CD4-positive, alpha-beta memory T cell (primary cell): ENCODE measurements around the gene DMAC1. TPM values are rescaled to one million over a fixed set of nuclear protein-coding genes. Genes with fewer than 3 reads are reported as not detected.

Experiments
- CTCF ChIA-PET: fragments of 350-600 bp; sonication (Branson Sonifier 250); formaldehyde crosslinking; loops from one replicate; lab custom pipeline; 2021; ENCODE audit warnings: inconsistent platforms; ENCODE audit not compliant: partially characterized antibody; lab: Charles Lee
- POLR2A ChIA-PET: fragments of 350-600 bp; sonication (Branson Sonifier 250); formaldehyde crosslinking; loops from one replicate; lab custom pipeline; 2021; ENCODE audit not compliant: partially characterized antibody; lab: Charles Lee
- DNase-seq, 5 donors: peaks; one replicate each; pipeline versions ENCODE4 v3.0.0 to v3.0.0-alpha.2; 2020 to 2022; ENCODE audit warnings: mixed read lengths in 1 of 5
- H3K27ac ChIP-seq: one replicate; pipeline ENCODE4 v1.7.0; 2013; ENCODE audit warnings: low read depth, low read length
- H3K27me3 ChIP-seq: 2 replicates; pipeline ENCODE4 v1.7.0; 2013; ENCODE audit warnings: mild to moderate bottlenecking, low read length, moderate library complexity; ENCODE audit not compliant: insufficient read depth
- H3K36me3 ChIP-seq: 2 replicates; pipeline ENCODE4 v1.7.0; 2013; ENCODE audit warnings: mild to moderate bottlenecking, low read length, moderate library complexity; ENCODE audit not compliant: insufficient read depth
- H3K4me1 ChIP-seq: 2 replicates; pipeline ENCODE4 v1.7.0; 2013; ENCODE audit warnings: mild to moderate bottlenecking, low read length, moderate library complexity; ENCODE audit not compliant: insufficient read depth
- H3K4me3 ChIP-seq, 2 donors: one replicate each; pipeline ENCODE4 v1.7.0; 2013; ENCODE audit warnings: low read length in 2 of 2, mild to moderate bottlenecking in 1 of 2
- H3K9me3 ChIP-seq, 2 donors: one replicate each; pipeline ENCODE4 v1.7.0; 2013; ENCODE audit warnings: low read length in 2 of 2, control low read depth in 1 of 2; ENCODE audit not compliant: control insufficient read depth in 1 of 2
- H3K27ac Mint-ChIP-seq, 7 donors: one replicate each; pipeline ENCODE4 v1.8.0; 2020 to 2021; ENCODE audit warnings: mixed read lengths in 7 of 7, mild to moderate bottlenecking in 6 of 7, inconsistent platforms in 3 of 7, moderate library complexity in 3 of 7
- H3K27me3 Mint-ChIP-seq, 2 donors: one replicate each; pipeline ENCODE4 v1.8.0; 2020 to 2021; ENCODE audit warnings: mixed read lengths in 2 of 2
- H3K36me3 Mint-ChIP-seq, 2 donors: one replicate each; pipeline ENCODE4 v1.8.0; 2020 to 2021; ENCODE audit warnings: mixed read lengths in 2 of 2, inconsistent platforms in 1 of 2, mild to moderate bottlenecking in 1 of 2
- H3K4me1 Mint-ChIP-seq, 4 donors: one replicate each; pipeline ENCODE4 v1.8.0; 2020 to 2021; ENCODE audit warnings: mixed read lengths in 4 of 4, mild to moderate bottlenecking in 1 of 4
- H3K4me3 Mint-ChIP-seq, 8 donors: one replicate each; pipeline ENCODE4 v1.8.0; 2020 to 2021; ENCODE audit warnings: mixed read lengths in 8 of 8, mild to moderate bottlenecking in 7 of 8, moderate library complexity in 6 of 8, inconsistent platforms in 3 of 8
- H3K9me3 Mint-ChIP-seq, 8 donors: one replicate each; pipeline ENCODE4 v1.8.0; 2020 to 2021; ENCODE audit warnings: mixed read lengths in 8 of 8, mild to moderate bottlenecking in 5 of 8, inconsistent platforms in 3 of 8, moderate library complexity in 1 of 8
- intact Hi-C: fragments of 100-400 bp; cut with micrococcal nuclease; formaldehyde crosslinking; loops from one replicate; pipeline ENCODE4 v1.15.1; 2023
- polyA plus RNA-seq, 2 donors: library from polyadenylated mRNA; unstranded; fragments of 300-500 nt; fragmentation: Illumina TruSeq; gene quantifications; one replicate each; pipeline ENCODE4 v1.2.3, GENCODE V29; 2021
- total RNA-seq, 2 experiments: library from RNA; stranded (reverse); gene quantifications; one replicate each; pipeline ENCODE4 v1.2.3, GENCODE V29; 2021

Gene DMAC1
- total and polyA plus RNA-seq, 4 experiments from 2014 or later = 29.2 to 61.0 (median 34.4) TPM

GRCh38 chr9:7770111-7770510 is 29.5 kb downstream of the DMAC1 start:
- Mint-ChIP-seq H3K9me3 (peaks cover 0 to 11% (median 2%) of the 10 kb centered on the region in 8 donors), H3K27ac (no peak overlapping the region)
- CTCF ChIA-PET = no interaction called here

GRCh38 chr9:7762600-7762999 is 37.0 kb downstream of the DMAC1 start:
- POLR2A ChIA-PET = no interaction called here
- H3K36me3 Mint-ChIP-seq = peaks cover 0 to 3% of the 10 kb centered on the region in 2 donors
- Histone ChIP-seq H3K27ac (no peak overlapping the region), H3K36me3 (no peaks in the 10 kb centered on the region), H3K9me3 (no peaks in the 10 kb centered on the region), H3K4me3 (no peak overlapping the region), H3K27me3 (no peaks in the 10 kb centered on the region), H3K4me1 (no peaks in the 10 kb centered on the region)
- H3K27me3 Mint-ChIP-seq = no peaks in the 10 kb centered on the region
- peaks cover 0 to 12% (median 10%) of the 10 kb centered on the region in 8 donors for H3K9me3 Mint-ChIP-seq
- CTCF ChIA-PET = no interaction called here
- intact Hi-C loops = no loop called here
- no peak overlapping the region for H3K27ac Mint-ChIP-seq
- H3K4me1 Mint-ChIP-seq = no peaks in the 10 kb centered on the region
- DNase-seq = no peak
- no peak overlapping the region for H3K4me3 Mint-ChIP-seq

More at GRCh38 chr9:7770111-7770510, 29.5 kb downstream of the DMAC1 start:
- Mint-ChIP-seq H3K36me3 (peaks cover 0 to 1% of the 10 kb centered on the region in 2 donors), H3K4me1 (no peaks in the 10 kb centered on the region), H3K4me3 (no peak overlapping the region), H3K27me3 (peaks cover 2 to 7% of the 10 kb centered on the region in 2 donors)
- DNase-seq = no peak
- Histone ChIP-seq H3K9me3 (no peaks in the 10 kb centered on the region), H3K27ac (no peak overlapping the region), H3K27me3 (no peaks in the 10 kb centered on the region), H3K36me3 (no peaks in the 10 kb centered on the region), H3K4me1 (no peaks in the 10 kb centered on the region), H3K4me3 (no peak overlapping the region)
- intact Hi-C loops = no loop called here
- POLR2A ChIA-PET = no interaction called here

GRCh38 chr9:7760014-7760415 is 39.6 kb downstream of the DMAC1 start:
- CTCF ChIA-PET = no interaction called here
- no peak overlapping the region for H3K27ac Mint-ChIP-seq
- peaks cover 5 to 18% (median 9%) of the 10 kb centered on the region in 4 donors for H3K4me1 Mint-ChIP-seq
- no peak for DNase-seq
- peaks cover 0 to 9% (median 6%) of the 10 kb centered on the region in 8 donors for H3K9me3 Mint-ChIP-seq
- H3K27ac ChIP-seq = no peak overlapping the region
- no peak overlapping the region for H3K4me3 ChIP-seq
- intact Hi-C loops = no loop called here
- peaks cover 12% of the 10 kb centered on the region for H3K4me1 ChIP-seq
- POLR2A ChIA-PET = interaction anchor here (1.3 kb wide), 1 partner anchor 11 kb away, joined by 3 read pairs; no protein-coding TSS in a partner anchor
- peaks cover 0 to 1% of the 10 kb centered on the region in 2 donors for H3K36me3 Mint-ChIP-seq
- H3K27me3 ChIP-seq = no peaks in the 10 kb centered on the region
- no peaks in the 10 kb centered on the region for H3K9me3 ChIP-seq
- no peaks in the 10 kb centered on the region for H3K27me3 Mint-ChIP-seq
- no peaks in the 10 kb centered on the region for H3K36me3 ChIP-seq
- no peak overlapping the region for H3K4me3 Mint-ChIP-seq

GRCh38 chr9:7756088-7756487 is 43.5 kb downstream of the DMAC1 start:
- intact Hi-C loops = no loop called here
- peak in 2 of 5 donors; percentile 0 to 1 for DNase-seq
- Mint-ChIP-seq H3K36me3 (no peaks in the 10 kb centered on the region), H3K27me3 (no peaks in the 10 kb centered on the region), H3K9me3 (peaks cover 0 to 5% (median 0%) of the 10 kb centered on the region in 8 donors), H3K27ac (peak overlapping the region in 3 of 7 donors; percentile 28 to 83 (median 53)), H3K4me3 (peak overlapping the region in 1 of 8 donors; percentile 3), H3K4me1 (peaks cover 5 to 20% (median 11%) of the 10 kb centered on the region in 4 donors)
- Histone ChIP-seq H3K4me1 (peaks cover 12% of the 10 kb centered on the region), H3K4me3 (no peak overlapping the region), H3K36me3 (no peaks in the 10 kb centered on the region), H3K9me3 (no peaks in the 10 kb centered on the region), H3K27ac (no peak overlapping the region), H3K27me3 (no peaks in the 10 kb centered on the region)
- POLR2A ChIA-PET = no interaction called here
- CTCF ChIA-PET = no interaction called here

GRCh38 chr9:7752481-7752880 is 47.1 kb downstream of the DMAC1 start:
- no peak overlapping the region for H3K27ac Mint-ChIP-seq
- H3K36me3 Mint-ChIP-seq = no peaks in the 10 kb centered on the region
- DNase-seq = no peak
- intact Hi-C loops = no loop called here
- ChIA-PET POLR2A (no interaction called here), CTCF (no interaction called here)
- peaks cover under 1% of the 10 kb centered on the region for H3K27me3 ChIP-seq
- H3K4me1 Mint-ChIP-seq = peaks cover 5 to 19% (median 11%) of the 10 kb centered on the region in 4 donors
- no peak overlapping the region for H3K27ac ChIP-seq
- no peaks in the 10 kb centered on the region for H3K9me3 ChIP-seq
- H3K4me3 ChIP-seq = no peak overlapping the region
- H3K4me1 ChIP-seq = peaks cover 12% of the 10 kb centered on the region
- H3K4me3 Mint-ChIP-seq = no peak overlapping the region
- peaks cover 0 to 3% (median 0%) of the 10 kb centered on the region in 8 donors for H3K9me3 Mint-ChIP-seq
- H3K27me3 Mint-ChIP-seq = peaks cover 1 to 5% of the 10 kb centered on the region in 2 donors
- no peaks in the 10 kb centered on the region for H3K36me3 ChIP-seq
